CD4-positive, alpha-beta T cell treated with Interleukin-1 beta for 1 hour (primary cell): Measurements from ENCODE around the gene PAPPA.

ENCODE experiments used
- DNase-seq, 2 donors: peaks; one replicate each; pipeline ENCODE4 v3.0.0-alpha.2; 2020 to 2022

The PAPPA gene

GRCh38 chr9:116153765-116154333 is at the start of gene PAPPA:
Gene PAPPA, plus strand, starts transcription at chr9:116153791. Its CDS starts 382 bp downstream, at chr9:116154173.
- DNase-seq, result no peak

- DNase-seq, result no peak
Measured at GRCh38 chr9:116103976-116104820, 49.4 kb upstream of the PAPPA start.

- DNase-seq, result no peak
Measured at GRCh38 chr9:116112236-116112635, 41.4 kb upstream of the PAPPA start.

- DNase-seq, result no peak
Measured at GRCh38 chr9:116115761-116116353, 37.7 kb upstream of the PAPPA start.

GRCh38 chr9:116116393-116116792 is 37.2 kb upstream of the PAPPA start:
- DNase-seq, result no peak

GRCh38 chr9:116123171-116123570 is 30.4 kb upstream of the PAPPA start:
- no peak for DNase-seq

GRCh38 chr9:116124472-116125040 is 29.0 kb upstream of the PAPPA start:
- no peak for DNase-seq

- no peak for DNase-seq
Measured at GRCh38 chr9:116133163-116133562, 20.4 kb upstream of the PAPPA start.

GRCh38 chr9:116134975-116135374 is 18.6 kb upstream of the PAPPA start:
- DNase-seq, result no peak

- DNase-seq, result no peak
Measured at GRCh38 chr9:116137010-116137409, 16.6 kb upstream of the PAPPA start.

GRCh38 chr9:116137581-116137980 is 16.0 kb upstream of the PAPPA start:
- no peak for DNase-seq

GRCh38 chr9:116141864-116142561 is 11.6 kb upstream of the PAPPA start:
- no peak for DNase-seq

GRCh38 chr9:116142706-116143492 is 10.7 kb upstream of the PAPPA start:
- DNase-seq, result no peak

GRCh38 chr9:116144038-116144437 is 9.6 kb upstream of the PAPPA start:
- DNase-seq, result no peak

- no peak for DNase-seq
Measured at GRCh38 chr9:116144555-116144954, 9.0 kb upstream of the PAPPA start.

- no peak for DNase-seq
Measured at GRCh38 chr9:116145036-116145435, 8.6 kb upstream of the PAPPA start.

GRCh38 chr9:116147821-116148220 is 5.8 kb upstream of the PAPPA start:
- DNase-seq, result no peak

GRCh38 chr9:116149844-116150243 is 3.7 kb upstream of the PAPPA start:
- DNase-seq, result no peak

GRCh38 chr9:116151199-116151598 is 2.4 kb upstream of the PAPPA start:
- no peak for DNase-seq

GRCh38 chr9:116151966-116152381 is 1.6 kb upstream of the PAPPA start:
- no peak for DNase-seq

- no peak for DNase-seq
Measured at GRCh38 chr9:116152390-116152789, 1.2 kb upstream of the PAPPA start.
